DMS 273 (cell line): ENCODE results near the gene PRKX.
A peak's percentile ranks its signal among the peaks of the same experiment; 100 is the strongest.
"Not testable (repeated sequence)": the region's sequence is repeated elsewhere in the genome, so short reads cannot be mapped to it uniquely, and the experiment has no call there.

Source experiments
- DNase-seq: peaks from one replicate; lab custom pipeline; 2025; ENCODE audit not compliant: unreplicated experiment; lab: John Stamatoyannopoulos, UW

Gene PRKX

DNA sequence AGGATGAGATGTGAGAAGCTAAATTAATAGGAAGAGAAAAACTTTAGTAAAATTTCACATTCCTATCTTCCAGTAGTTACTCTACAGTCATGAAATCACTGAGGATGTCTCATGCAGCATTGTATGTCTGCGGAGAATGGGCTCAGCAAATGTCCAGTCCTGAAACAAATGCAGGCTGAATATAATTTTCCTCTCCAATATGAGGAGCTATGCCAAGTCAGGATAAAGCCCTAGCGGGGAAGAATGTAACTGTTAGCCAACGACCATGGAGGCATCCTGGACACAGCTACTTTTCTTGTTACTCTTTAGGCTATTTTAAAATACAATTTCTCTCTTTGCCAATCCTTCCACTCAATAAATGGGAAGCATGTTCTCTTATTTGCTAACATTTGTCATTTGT lies 127.7 kb downstream of the PRKX start:
- peak; percentile 12 for DNase-seq

DNA sequence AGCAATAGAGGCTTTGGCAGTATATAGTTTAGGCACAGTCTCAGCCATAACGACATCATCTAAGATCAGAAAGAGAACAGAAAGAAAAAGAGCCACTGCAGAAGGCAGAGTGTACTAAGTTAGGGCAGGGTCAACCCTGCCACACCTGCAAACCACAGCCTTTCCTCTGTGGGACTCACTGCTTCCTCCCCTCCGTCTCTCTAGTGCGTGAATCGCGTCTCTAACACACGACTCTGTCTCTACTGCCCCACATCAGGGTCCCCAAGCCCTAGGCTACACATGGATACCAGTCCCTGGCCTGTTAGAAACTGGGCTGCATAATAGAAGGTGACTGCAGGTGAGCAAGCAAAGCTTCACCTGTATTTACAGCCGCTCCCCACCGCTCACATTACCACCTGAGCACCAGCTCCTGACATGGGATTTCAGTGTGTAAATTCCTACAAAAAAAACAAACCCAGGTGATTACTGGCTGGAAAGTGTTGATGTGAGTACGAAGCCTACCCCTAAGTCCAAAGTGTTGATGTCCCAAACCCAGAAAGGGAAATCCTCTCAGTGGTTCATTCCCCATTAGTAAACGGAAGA lies 128.9 kb downstream of the PRKX start:
- DNase-seq = no peak

DNA sequence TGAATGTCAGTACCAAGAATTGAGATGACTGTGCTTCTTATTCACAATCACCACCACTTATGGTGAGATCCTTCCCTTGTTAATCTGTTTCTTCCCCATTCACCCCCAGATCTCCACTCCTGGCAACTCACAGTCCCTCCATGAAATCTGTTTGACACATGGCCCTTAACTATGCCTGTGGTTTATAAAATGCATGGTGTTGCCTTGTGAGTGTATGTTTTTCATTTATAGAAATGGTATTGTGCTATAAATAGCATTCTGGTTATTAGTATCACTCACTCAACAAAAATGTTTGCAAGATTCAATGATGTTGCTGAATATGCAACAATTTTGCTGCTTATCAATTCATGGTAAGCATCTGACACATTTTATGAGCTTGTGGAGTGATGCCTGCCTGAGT lies 131.0 kb downstream of the PRKX start:
- no peak for DNase-seq

DNA sequence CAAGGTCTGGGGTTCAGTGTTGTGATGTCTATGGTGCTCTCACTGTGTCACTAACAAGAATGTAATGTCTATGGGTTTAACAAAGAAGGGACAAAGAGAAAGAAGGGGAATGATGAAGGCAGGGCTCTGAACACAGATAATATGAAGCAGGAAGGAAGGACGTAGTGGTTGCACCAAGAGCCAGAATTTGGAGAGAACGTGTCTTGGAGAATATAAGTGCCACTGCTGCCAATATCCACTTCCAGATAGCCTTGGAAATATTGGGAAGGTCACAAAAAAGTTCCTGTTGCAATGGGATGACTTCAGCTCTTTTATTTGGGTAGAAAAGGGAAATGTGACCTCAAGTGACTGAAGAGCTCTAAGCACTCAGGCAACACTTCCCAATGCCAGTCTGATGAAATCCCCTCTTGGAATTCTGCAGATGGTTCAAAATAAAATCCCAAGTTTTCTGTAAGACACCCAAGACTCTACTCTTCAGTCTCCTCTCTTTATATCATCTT lies 131.8 kb downstream of the PRKX start:
- DNase-seq = no peak

DNA sequence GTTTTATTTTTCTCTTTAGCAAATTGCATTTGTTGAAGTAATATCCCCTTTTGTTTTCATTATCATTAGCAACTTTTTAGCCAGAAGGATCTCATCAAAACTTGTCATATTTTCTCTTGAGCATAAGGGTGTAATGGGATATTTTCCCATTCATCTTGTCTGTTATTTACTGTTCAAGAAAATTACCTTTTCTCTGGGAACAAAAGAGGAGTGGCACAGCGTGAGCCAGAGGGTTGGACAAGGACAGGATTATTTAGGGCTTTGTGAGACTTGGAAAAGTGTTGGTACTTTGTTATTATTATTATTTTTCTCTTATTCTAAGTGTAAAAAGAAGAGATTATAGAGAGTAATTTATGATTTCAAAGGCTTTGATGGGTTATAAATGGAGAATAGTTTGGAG lies 135.9 kb downstream of the PRKX start:
- peak; percentile 76 for DNase-seq

DNA sequence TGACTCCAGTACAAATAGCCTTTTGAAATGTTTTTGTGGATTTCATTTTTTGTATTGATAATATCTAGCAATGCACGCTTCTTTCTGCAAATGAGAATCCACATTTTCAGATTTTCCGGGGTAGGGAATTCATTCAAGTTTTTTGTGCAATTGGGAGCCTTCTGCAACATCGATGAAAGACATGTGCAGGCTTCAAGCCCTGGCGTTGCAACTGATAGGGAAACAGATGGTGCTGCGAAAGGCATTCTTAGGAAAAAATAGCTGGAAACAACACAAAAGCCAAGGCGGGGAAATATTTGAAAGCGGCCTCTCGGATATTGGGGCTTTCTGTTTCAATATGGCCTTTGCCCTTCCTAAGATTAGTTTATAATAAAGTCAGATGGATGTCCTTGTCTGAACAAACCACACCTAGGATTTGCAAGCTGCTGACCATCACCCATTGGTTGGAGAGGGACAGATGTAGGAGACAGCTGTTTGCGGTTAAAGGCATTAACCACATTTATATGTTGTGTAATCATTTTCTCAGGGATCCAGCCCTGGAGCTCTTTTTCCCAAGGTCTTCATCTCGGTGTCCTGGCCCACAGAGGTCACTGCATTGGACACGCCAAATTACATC lies 136.5 kb downstream of the PRKX start:
- DNase-seq = peak; percentile 93

DNA sequence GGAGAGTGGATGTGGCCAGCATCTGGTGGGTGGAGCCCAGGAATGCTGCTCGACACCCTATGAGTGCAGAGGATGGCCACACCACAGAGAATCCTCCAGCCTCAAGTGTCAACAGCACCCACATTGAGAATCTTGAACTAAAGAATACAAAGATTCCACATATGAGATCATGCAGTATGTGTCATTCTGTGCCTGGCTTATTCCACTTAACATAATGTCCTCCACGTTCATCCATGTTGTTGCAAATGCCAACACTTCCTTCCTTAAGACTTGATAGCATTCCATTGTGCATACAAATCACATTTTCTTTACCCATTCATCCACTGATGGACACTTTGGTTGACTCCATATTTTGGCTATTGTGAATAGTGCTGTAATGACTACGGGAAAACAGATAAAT lies 145.8 kb downstream of the PRKX start:
- DNase-seq = no peak

DNA sequence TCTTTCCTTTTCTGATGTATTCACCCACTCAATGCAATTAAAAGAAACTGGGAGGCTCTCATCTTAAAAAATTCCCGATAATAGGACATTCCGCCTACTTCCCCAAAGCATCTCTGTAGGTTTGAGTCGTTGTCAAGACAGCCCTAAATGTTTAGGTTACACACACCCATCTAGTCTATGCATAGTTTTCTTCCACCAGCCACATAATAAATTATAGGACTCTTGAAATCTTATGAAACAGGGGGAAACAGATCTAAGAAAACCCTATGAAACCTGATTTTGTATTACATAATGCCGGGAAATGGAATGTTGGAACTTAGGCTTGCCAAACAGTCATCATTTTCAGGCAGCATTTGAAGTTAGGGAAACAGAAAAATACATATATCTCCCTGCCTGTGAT lies 150.0 kb downstream of the PRKX start:
- no peak for DNase-seq

DNA sequence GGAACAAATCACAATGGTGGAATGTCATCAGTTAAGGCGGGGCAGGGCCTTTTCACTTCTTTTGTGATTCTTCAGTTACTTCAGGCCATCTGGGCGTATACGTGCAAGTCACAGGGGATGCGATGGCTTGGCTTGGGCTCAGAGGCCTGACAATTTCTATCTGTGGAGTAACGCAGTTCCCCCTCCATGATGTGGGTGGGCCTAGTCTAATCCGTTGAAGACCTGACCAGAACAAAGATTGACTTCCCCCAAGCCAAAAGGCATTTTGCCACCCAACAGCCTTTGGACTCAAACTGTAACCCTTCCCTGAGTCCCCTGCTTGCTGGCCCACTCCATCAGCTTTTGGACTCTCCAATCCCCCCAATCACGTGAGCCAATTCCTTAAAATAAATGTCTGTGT lies 153.4 kb downstream of the PRKX start:
- not testable (repeated sequence) for DNase-seq
